ENCODE results near the gene CORO7. TPM values are rescaled to one million over a fixed set of nuclear protein-coding genes. Genes with fewer than 3 reads are reported as not detected.

CORO7 gene
- total RNA-seq, 2 experiments from 2014 or later, result 142 to 246 TPM

DNA sequence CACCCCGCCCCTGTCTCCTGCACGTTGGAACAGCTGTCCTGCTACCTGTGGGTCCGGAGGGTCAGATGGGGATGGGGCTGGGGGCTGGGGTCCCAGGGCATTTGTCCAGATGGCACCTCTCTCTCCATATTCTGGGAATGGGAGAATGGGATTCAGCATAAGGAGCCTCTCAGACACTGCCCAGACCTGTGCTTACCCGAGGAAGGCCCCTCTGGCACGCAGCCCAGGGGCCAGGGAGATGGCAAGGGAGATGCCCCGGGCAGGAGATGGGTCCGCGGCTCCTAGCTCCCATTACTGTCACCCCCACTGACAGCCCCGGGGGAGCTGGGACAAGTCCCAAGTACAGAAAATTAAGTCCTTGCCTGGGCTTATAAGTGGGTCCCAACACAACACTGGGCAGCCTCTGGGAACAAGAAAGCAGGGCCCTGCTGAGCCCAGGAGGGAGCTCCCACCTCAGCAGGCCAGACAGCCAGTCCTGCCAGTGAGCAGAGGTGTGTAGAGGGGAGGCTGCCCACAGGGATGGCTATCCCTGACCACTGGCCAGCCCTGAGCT, 43.0 kb downstream of the CORO7 start:
- Mint-ChIP-seq H3K4me3 (no peak overlapping the region), H3K9me3 (ENCODE audit: low read depth) (no peaks in the 10 kb centered on the region), H3K27me3 (no peaks in the 10 kb centered on the region), H3K27ac (no peak overlapping the region), H3K4me1 (peaks cover 5% of the 10 kb centered on the region), H3K36me3 (no peaks in the 10 kb centered on the region)
- CTCF ChIA-PET, result interaction anchor here (0.6 to 2.8 kb wide), 2 partner anchors 29 to 101 kb away, joined by 4 to 10 read pairs; partner anchors contain the start of gene TFAP4
- no peak for ATAC-seq
- DNase-seq, result no peak

DNA sequence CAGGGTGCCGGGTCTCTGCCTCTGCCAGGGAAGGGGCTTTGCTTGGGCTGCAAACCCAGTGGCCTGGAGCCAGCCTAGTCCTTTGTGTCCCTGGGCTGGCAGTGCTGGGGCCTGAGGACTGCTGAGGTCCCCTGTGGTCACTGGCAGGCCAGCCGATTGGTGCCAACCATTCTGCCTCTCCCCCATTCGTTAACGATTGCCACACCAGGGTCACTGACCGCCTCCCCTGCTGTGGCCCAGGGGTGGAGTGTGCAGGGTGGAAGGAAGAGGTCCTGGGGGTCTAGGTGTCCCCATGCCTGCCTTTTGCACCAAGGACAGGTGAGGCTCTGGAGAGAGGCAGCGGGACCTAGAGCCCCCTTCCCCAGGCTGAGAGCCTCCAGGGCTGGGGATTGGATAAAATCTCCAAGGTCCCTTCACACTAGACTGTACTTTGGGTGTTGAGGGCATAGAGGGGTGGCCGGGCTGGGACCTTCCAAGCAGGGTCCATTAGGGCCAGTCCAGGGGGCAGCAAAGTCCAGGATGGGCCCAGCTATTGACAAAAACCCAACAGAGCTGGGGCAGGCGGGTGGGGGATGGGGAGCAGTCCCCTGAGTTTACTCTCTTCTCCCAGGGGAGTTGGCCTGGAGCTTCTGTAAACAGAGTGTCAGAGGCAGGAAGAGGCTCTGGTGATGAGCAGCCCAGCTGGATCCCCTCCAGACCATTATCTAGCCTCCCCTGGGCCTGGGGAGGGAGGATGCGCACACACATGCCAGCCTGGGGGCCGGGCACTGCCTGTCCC, 43.6 kb downstream of the CORO7 start:
- H3K27ac Mint-ChIP-seq, result no peak overlapping the region
- no peaks in the 10 kb centered on the region for H3K36me3 Mint-ChIP-seq
- H3K27me3 Mint-ChIP-seq, result no peaks in the 10 kb centered on the region
- peaks cover 4% of the 10 kb centered on the region for H3K4me1 Mint-ChIP-seq
- CTCF ChIA-PET, result interaction anchor here (0.6 to 2.8 kb wide), 2 partner anchors 30 to 100 kb away, joined by 4 to 10 read pairs; partner anchors contain the start of gene TFAP4
- no peaks in the 10 kb centered on the region for H3K9me3 Mint-ChIP-seq (ENCODE audit: low read depth)
- no peak overlapping the region for H3K4me3 Mint-ChIP-seq
- DNase-seq (no peak), ATAC-seq (no peak)

- CTCF ChIA-PET, result no interaction called here
Measured at GRCh38 chr16:4372001-4372577, 44.3 kb downstream of the CORO7 start.

GRCh38 chr16:4371357-4372000, 44.9 kb downstream of the CORO7 start, which contains the start of gene VASN:
TSS of gene VASN (plus strand) at chr16:4371848. CDS start at chr16:4380878, 9,030 bp downstream.
- peaks cover 3% of the 10 kb centered on the region for H3K36me3 Mint-ChIP-seq
- no peaks in the 10 kb centered on the region for H3K9me3 Mint-ChIP-seq (ENCODE audit: low read depth)
- H3K27me3 Mint-ChIP-seq, result no peaks in the 10 kb centered on the region
- peaks cover 4% of the 10 kb centered on the region for H3K4me1 Mint-ChIP-seq
- ATAC-seq, result peak; percentile 87
- peak; percentile 65 for DNase-seq
- peak within 1 kb of the TSS; percentile 60 for H3K4me3 Mint-ChIP-seq
- CTCF ChIA-PET, result interaction anchor here (2.8 kb wide), 1 partner anchor 31 kb away, joined by 11 read pairs; no protein-coding TSS in a partner anchor
- no peak within 1 kb of the TSS for H3K27ac Mint-ChIP-seq

More at GRCh38 chr16:4372001-4372577, 44.3 kb downstream of the CORO7 start:
- ATAC-seq, result peak; percentile 66
- Mint-ChIP-seq H3K9me3 (ENCODE audit: low read depth) (no peaks in the 10 kb centered on the region), H3K4me3 (peak overlapping the region; percentile 60), H3K4me1 (peaks cover 4% of the 10 kb centered on the region), H3K36me3 (peaks cover 3% of the 10 kb centered on the region), H3K27me3 (no peaks in the 10 kb centered on the region), H3K27ac (no peak overlapping the region)
- DNase-seq, result peak; percentile 50

DNA sequence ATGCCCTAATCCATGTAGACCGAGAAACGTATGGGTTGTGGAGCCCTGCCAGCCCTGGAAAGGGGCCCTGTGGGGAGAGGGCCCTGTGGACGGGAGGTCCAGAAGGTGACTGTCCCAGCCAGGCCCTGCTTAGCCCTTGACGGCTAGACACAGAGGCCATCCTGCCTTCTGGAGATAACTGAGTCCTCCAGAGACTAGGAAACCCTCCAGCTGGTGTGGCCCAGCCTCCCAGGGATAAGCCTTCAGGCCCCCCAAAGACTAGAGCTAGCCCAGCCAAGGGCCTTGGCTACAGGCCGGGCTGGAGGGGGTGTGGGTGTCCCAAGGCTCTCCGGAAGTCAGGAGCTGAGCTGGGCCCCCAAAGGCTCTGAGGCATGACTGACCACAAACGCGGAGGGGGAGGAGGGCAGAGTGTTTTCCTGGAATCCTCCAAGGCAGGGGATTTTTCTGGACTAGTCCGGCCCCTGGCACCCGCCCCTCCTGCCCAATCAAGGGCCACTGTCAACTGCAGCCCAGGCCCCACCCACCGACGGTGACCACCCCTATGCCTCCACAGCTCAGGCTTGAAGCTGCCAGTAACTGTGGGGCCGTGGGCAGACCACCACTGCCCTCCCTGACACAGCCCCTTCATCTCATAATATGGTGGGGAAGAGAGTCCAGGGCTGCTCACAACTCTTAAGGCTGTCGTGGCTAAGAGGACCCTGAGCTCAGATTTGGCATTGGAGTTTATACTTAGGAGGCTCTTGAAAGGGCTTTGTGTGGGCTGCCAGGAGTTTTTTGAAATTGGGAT, 45.6 kb downstream of the CORO7 start:
- Mint-ChIP-seq H3K36me3 (peaks cover 3% of the 10 kb centered on the region), H3K27me3 (no peaks in the 10 kb centered on the region), H3K4me3 (no peak overlapping the region), H3K4me1 (peaks cover 4% of the 10 kb centered on the region), H3K9me3 (ENCODE audit: low read depth) (no peaks in the 10 kb centered on the region), H3K27ac (no peak overlapping the region)
- no peak for DNase-seq
- CTCF ChIA-PET, result interaction anchor here (0.7 to 2.8 kb wide), 5 partner anchors 12 to 62 kb away, joined by 3 to 11 read pairs (median 3); partner anchors contain the start of gene PAM16
- ATAC-seq, result no peak

- H3K27me3 Mint-ChIP-seq, result no peaks in the 10 kb centered on the region
- H3K27ac Mint-ChIP-seq, result no peak overlapping the region
- peaks cover 6% of the 10 kb centered on the region for H3K36me3 Mint-ChIP-seq
- H3K4me3 Mint-ChIP-seq, result no peak overlapping the region
- ATAC-seq (no peak), DNase-seq (no peak)
- CTCF ChIA-PET, result interaction anchor here (0.7 to 2.8 kb wide), 5 partner anchors 11 to 62 kb away, joined by 3 to 11 read pairs (median 3); partner anchors contain the start of gene PAM16
- peaks cover 4% of the 10 kb centered on the region for H3K4me1 Mint-ChIP-seq
- no peaks in the 10 kb centered on the region for H3K9me3 Mint-ChIP-seq (ENCODE audit: low read depth)
Measured at GRCh38 chr16:4370151-4370550, 46.2 kb downstream of the CORO7 start.

GRCh38 chr16:4369007-4369733, 47.2 kb downstream of the CORO7 start:
- ATAC-seq (no peak), DNase-seq (no peak)
- no peaks in the 10 kb centered on the region for H3K27me3 Mint-ChIP-seq
- H3K27ac Mint-ChIP-seq, result no peak overlapping the region
- H3K4me3 Mint-ChIP-seq, result no peak overlapping the region
- no peaks in the 10 kb centered on the region for H3K9me3 Mint-ChIP-seq (ENCODE audit: low read depth)
- CTCF ChIA-PET, result interaction anchor here (1.4 to 2.8 kb wide), 3 partner anchors 10 to 34 kb away, joined by 3 to 11 read pairs (median 8); partner anchors contain the start of gene PAM16
- H3K4me1 Mint-ChIP-seq, result peaks cover 4% of the 10 kb centered on the region
- peaks cover 8% of the 10 kb centered on the region for H3K36me3 Mint-ChIP-seq

- H3K9me3 Mint-ChIP-seq (ENCODE audit: low read depth), result no peaks in the 10 kb centered on the region
- peaks cover 15% of the 10 kb centered on the region for H3K36me3 Mint-ChIP-seq
Measured at GRCh38 chr16:4367393-4367856, 49.0 kb downstream of the CORO7 start.

DNA sequence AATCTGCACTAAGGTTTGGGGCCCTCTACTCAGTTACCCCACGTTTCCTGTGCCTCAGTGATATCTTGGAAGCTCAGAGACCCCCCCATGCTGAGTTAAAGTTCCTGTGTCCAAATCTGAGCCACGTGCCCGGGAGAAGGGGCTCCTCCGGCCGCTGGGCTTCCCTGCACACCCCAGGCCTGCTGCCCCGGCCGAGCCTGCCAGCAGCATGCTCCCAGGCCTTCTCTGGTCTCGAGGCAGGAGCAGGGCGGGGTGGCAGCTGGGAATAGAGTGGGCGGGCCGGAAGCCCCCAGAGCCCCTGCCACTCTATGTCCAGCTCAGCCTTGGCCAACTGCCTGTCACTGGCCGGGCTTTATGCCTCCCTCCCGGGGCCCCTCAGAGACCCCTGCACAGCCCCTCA, 50.4 kb downstream of the CORO7 start:
- CTCF ChIA-PET, result interaction anchor here (1.1 to 1.4 kb wide), 3 partner anchors 36 to 77 kb away, joined by 3 read pairs; no protein-coding TSS in a partner anchor
- Mint-ChIP-seq H3K4me3 (no peak overlapping the region), H3K4me1 (no peaks in the 10 kb centered on the region), H3K9me3 (ENCODE audit: low read depth) (no peaks in the 10 kb centered on the region), H3K27me3 (no peaks in the 10 kb centered on the region), H3K27ac (no peak overlapping the region), H3K36me3 (peaks cover 16% of the 10 kb centered on the region)
- no peak for DNase-seq
- ATAC-seq, result no peak

More at GRCh38 chr16:4367393-4367856, 49.0 kb downstream of the CORO7 start:
- H3K27me3 Mint-ChIP-seq, result no peaks in the 10 kb centered on the region
- H3K4me1 Mint-ChIP-seq, result peaks cover 4% of the 10 kb centered on the region
- no peak overlapping the region for H3K27ac Mint-ChIP-seq
- DNase-seq (no peak), ATAC-seq (no peak)
- CTCF ChIA-PET, result interaction anchor here (1.2 to 1.4 kb wide), 2 partner anchors 35 to 79 kb away, joined by 3 read pairs; no protein-coding TSS in a partner anchor
- no peak overlapping the region for H3K4me3 Mint-ChIP-seq

- Mint-ChIP-seq H3K4me1 (no peaks in the 10 kb centered on the region), H3K36me3 (peaks cover 18% of the 10 kb centered on the region), H3K4me3 (no peak overlapping the region), H3K9me3 (ENCODE audit: low read depth) (no peaks in the 10 kb centered on the region), H3K27me3 (no peaks in the 10 kb centered on the region), H3K27ac (no peak overlapping the region)
- CTCF ChIA-PET, result interaction anchor here (0.5 to 1.1 kb wide), 2 partner anchors 38 to 114 kb away, joined by 3 read pairs; no protein-coding TSS in a partner anchor
- ATAC-seq (no peak), DNase-seq (no peak)
Measured at GRCh38 chr16:4365615-4366014, 50.8 kb downstream of the CORO7 start.

DNA sequence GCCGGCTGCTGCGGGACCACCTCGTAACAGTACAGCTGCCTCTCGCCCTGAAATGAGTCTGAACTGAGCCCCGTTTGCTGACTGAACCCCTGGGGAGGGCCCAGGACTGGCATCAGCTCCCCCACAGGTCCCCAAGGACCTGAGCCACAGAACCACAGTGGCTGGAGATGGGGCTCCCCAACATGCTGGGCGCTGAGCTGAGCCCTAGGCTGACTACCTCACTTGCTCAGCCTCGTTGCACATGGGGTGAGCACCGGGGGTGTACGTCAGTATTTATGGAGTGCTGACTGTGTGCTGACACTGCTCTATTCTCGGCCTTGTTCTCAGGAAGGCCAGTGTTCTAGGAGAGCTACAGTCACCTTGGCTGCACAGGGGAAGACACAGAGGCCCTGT, 51.4 kb downstream of the CORO7 start:
- no peaks in the 10 kb centered on the region for H3K27me3 Mint-ChIP-seq
- no peak for DNase-seq
- H3K9me3 Mint-ChIP-seq (ENCODE audit: low read depth), result no peaks in the 10 kb centered on the region
- no peak overlapping the region for H3K4me3 Mint-ChIP-seq
- H3K4me1 Mint-ChIP-seq, result no peaks in the 10 kb centered on the region
- no peak for ATAC-seq
- peaks cover 18% of the 10 kb centered on the region for H3K36me3 Mint-ChIP-seq
- CTCF ChIA-PET, result interaction anchor here (0.5 to 1.1 kb wide), 3 partner anchors 39 to 113 kb away, joined by 3 to 4 read pairs (median 3); no protein-coding TSS in a partner anchor
- H3K27ac Mint-ChIP-seq, result no peak overlapping the region

Measured in activated CD8-positive, alpha-beta memory T cell treated with anti-CD3 and anti-CD28 coated beads, Interleukin-2, amount 10 ng/mL, durations not matched to agents 7 days and 5 days (primary cell).